UCSD-AML1 (cell line): ENCODE measurements around the gene PNPT1.
"Not testable (repeated sequence)": the region's sequence is repeated elsewhere in the genome, so short reads cannot be mapped to it uniquely, and the experiment has no call there.

Experiments used
- DNase-seq: peaks from one replicate; lab custom pipeline; 2025; ENCODE audit not compliant: unreplicated experiment; lab: John Stamatoyannopoulos, UW

PNPT1 gene

GRCh38 chr2:55693181-55694125 lies at the start of gene PNPT1:
Gene PNPT1, minus strand, starts transcription at chr2:55693844. Its CDS starts 21 bp downstream, at chr2:55693823.
- DNase-seq = peak; percentile 94

- DNase-seq = no peak
These were observed 49.4 kb upstream of the PNPT1 start for GRCh38 chr2:55742996-55743395.

GRCh38 chr2:55736019-55736536 lies 42.4 kb upstream of the PNPT1 start:
- not testable (repeated sequence) for DNase-seq

- no peak for DNase-seq
These were observed 41.1 kb upstream of the PNPT1 start for GRCh38 chr2:55734726-55735125.

- no peak for DNase-seq
These were observed 39.7 kb upstream of the PNPT1 start for GRCh38 chr2:55733335-55733734.

GRCh38 chr2:55732854-55733253 lies 39.2 kb upstream of the PNPT1 start:
- no peak for DNase-seq

GRCh38 chr2:55729136-55729685 lies 35.6 kb upstream of the PNPT1 start:
- DNase-seq = no peak

- no peak for DNase-seq
These were observed 28.1 kb upstream of the PNPT1 start for GRCh38 chr2:55721596-55722215.

- DNase-seq = no peak
These were observed 26.8 kb upstream of the PNPT1 start for GRCh38 chr2:55720417-55720816.

- DNase-seq = no peak
These were observed 26.2 kb upstream of the PNPT1 start for GRCh38 chr2:55719852-55720251.

GRCh38 chr2:55718165-55719008 lies 24.7 kb upstream of the PNPT1 start:
- DNase-seq = no peak

GRCh38 chr2:55715626-55716025 lies 22.0 kb upstream of the PNPT1 start:
- no peak for DNase-seq

- DNase-seq = not testable (repeated sequence)
These were observed 21.5 kb upstream of the PNPT1 start for GRCh38 chr2:55715178-55715577.

GRCh38 chr2:55712477-55713060 lies 18.9 kb upstream of the PNPT1 start:
- no peak for DNase-seq

GRCh38 chr2:55710025-55710424 lies 16.4 kb upstream of the PNPT1 start:
- DNase-seq = no peak

- DNase-seq = no peak
These were observed 14.1 kb upstream of the PNPT1 start for GRCh38 chr2:55707751-55708150.

GRCh38 chr2:55706258-55706657 lies 12.6 kb upstream of the PNPT1 start:
- DNase-seq = not testable (repeated sequence)

GRCh38 chr2:55705027-55705653 lies 11.5 kb upstream of the PNPT1 start:
- no peak for DNase-seq

- no peak for DNase-seq
These were observed 9.7 kb upstream of the PNPT1 start for GRCh38 chr2:55703350-55703749.

GRCh38 chr2:55692740-55693139 lies 904 bp downstream of the PNPT1 start:
- not testable (repeated sequence) for DNase-seq
